GM19193 (cell line): ENCODE results near the gene GPR34.

Experiments used
- POLR2A ChIP-seq: IDR thresholded peaks from 4 replicates; pipeline ENCODE4 v1.6.1; 2011; ENCODE audit not compliant: insufficient read depth, insufficient read length; ENCODE audit errors: extremely low read depth

GPR34 gene

GRCh38 chrX:41688835-41689234 is at the start of gene GPR34:
Gene GPR34 (plus strand): TSS chrX:41688973. CDS start chrX:41695634, 6,661 bp downstream.
- TF ChIP-seq POLR2A, result no peak

GRCh38 chrX:41653125-41653524 is 35.6 kb upstream of the GPR34 start:
- no peak for TF ChIP-seq POLR2A

- TF ChIP-seq POLR2A, result no peak
Measured at GRCh38 chrX:41655101-41655500, 33.7 kb upstream of the GPR34 start.

GRCh38 chrX:41655631-41656030 is 33.1 kb upstream of the GPR34 start:
- TF ChIP-seq POLR2A, result no peak

GRCh38 chrX:41661366-41662095 is 27.2 kb upstream of the GPR34 start:
- no peak for TF ChIP-seq POLR2A

GRCh38 chrX:41664375-41664901 is 24.3 kb upstream of the GPR34 start:
- no peak for TF ChIP-seq POLR2A

- no peak for TF ChIP-seq POLR2A
Measured at GRCh38 chrX:41664908-41665307, 23.9 kb upstream of the GPR34 start.

- TF ChIP-seq POLR2A, result no peak
Measured at GRCh38 chrX:41665686-41666085, 23.1 kb upstream of the GPR34 start.

- TF ChIP-seq POLR2A, result no peak
Measured at GRCh38 chrX:41666251-41666650, 22.5 kb upstream of the GPR34 start.

- no peak for TF ChIP-seq POLR2A
Measured at GRCh38 chrX:41667631-41668030, 21.1 kb upstream of the GPR34 start.

GRCh38 chrX:41670112-41670511 is 18.7 kb upstream of the GPR34 start:
- TF ChIP-seq POLR2A, result no peak

GRCh38 chrX:41671082-41671481 is 17.7 kb upstream of the GPR34 start:
- no peak for TF ChIP-seq POLR2A

GRCh38 chrX:41672643-41673042 is 16.1 kb upstream of the GPR34 start:
- no peak for TF ChIP-seq POLR2A

GRCh38 chrX:41677183-41678060 is 11.4 kb upstream of the GPR34 start:
- no peak for TF ChIP-seq POLR2A

GRCh38 chrX:41684138-41684537 is 4.6 kb upstream of the GPR34 start:
- no peak for TF ChIP-seq POLR2A

GRCh38 chrX:41684940-41685339 is 3.8 kb upstream of the GPR34 start:
- TF ChIP-seq POLR2A, result no peak
